Measurements from ENCODE around the gene HAL.
"Not testable (repeated sequence)": the region's sequence is repeated elsewhere in the genome, so short reads cannot be mapped to it uniquely, and the experiment has no call there.

HAL gene

DNA sequence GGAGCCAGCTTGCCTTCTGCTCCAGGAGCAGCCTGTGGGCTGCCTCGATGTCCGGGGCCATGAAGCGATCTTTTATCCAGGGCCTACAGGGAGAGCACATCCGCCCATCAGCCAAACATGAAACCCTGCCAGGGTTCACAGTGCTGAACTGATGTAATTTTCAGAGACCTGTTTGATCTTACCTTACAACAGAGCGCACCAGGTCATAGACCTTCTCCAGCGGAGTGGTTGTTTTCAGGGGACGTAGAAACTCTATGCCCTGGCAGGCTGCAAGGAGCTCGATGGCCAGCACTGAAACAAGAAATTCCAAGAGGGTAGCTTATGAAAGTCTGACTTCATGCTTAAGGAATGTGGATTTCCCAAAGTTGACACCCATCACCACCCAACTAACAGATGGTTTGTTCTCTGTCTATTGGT, 19.7 kb downstream of the HAL start:
- no peak for DNase-seq

DNA sequence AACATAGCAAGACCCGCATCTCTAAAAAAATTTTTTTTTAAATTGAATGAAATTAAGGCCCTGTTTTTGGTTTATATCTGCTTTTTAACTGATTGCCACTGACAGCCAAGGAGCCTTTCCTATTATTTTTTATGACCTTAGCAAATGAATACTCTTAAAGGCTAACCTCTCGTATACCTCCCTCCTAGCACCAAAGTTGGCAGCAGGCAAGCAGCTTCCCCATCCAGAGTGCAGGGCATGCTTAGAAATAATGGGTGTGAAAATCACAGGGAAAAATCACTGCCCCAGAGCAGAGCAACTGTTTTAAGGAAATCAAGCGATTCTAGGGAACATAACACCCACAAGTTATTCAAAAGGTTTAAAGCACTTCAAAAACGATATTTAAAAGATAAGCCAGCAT, 20.7 kb downstream of the HAL start:
- DNase-seq: no peak

DNA sequence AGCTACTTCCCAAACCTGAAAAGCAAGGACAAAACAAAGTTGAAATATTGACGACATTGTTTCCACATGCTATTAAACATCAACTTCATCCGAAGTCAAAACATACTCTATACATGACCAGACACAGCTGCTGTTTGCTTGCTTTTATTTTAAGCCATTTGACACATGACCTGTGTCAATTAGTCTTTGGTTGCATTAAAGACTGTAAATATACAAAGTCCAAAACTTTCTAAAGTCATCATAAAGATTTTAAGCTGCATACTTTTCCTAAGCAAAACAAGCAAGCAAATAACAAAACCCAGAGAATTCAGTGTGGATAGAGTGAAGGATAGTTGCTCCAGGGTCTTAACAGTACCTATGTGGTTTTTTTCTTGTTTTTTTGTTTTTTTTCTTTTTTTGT, 21.8 kb downstream of the HAL start:
- DNase-seq: no peak

DNA sequence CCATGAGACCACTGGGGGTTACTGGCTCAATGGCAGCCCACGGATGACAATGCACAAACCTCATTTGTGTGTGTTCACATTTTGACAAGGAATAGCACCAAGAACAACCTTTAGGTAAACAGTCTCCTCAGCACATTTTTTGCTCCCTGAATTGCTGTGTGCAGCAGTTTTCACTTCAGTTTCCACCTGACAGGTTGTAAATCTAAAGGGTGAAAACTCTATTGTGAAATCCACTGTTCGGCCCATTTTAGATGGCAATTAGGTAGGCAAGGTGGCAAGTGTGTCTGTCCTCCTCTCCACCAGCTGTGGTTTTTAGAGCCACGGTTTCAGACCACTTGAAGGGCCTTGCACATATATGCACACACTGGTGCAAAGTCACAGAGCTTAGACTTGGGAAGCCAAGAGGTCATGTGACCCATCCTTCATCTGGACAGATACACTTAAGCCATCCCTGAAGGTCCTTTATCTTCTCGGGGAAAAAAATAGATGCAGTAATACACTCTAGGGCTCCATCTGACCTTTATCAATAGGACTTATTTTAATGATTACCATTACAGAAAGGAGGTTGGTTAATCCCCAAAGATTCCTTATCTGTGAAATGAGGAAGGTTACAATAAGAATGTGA, 23.2 kb downstream of the HAL start:
- no peak for DNase-seq

DNA sequence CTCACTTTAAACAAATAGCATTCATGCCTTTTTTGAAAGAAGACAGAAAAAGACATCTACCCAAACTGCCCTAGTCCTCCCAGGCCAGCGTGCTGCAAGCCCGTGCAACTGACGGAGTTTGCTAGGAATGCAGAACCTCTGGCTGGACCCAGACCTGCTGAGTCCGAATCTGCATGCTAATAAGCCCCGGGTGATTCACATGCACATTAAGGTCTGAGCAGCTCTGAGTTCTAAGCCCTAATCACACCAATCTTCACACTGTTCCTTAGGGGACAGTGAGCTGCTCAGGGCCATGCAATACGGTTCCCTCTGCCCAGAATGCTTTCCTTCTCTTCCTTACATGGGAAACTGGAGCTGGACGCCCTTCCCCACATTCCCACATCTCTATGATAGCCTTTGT, 25.2 kb downstream of the HAL start:
- DNase-seq: no peak

DNA sequence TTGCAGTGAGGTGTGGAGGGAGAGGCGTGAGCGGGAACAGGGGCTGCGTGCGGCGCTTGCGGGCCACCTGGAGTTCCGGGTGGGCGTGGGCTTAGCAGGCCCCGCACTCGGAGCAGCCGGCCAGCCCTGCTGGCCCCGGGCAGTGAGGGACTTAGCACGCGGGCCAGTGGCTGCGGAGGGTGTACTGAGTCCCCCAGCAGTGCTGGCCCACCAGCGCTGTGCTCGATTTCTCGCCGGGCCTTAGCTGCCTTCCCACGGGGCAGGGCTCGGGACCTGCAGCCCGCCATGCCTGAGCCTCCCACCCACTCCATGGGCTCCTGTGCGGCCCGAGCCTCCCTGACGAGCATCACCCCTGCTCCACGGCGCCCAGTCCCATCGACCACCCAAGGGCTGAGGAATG, 27.0 kb downstream of the HAL start:
- not testable (repeated sequence) for DNase-seq

DNA sequence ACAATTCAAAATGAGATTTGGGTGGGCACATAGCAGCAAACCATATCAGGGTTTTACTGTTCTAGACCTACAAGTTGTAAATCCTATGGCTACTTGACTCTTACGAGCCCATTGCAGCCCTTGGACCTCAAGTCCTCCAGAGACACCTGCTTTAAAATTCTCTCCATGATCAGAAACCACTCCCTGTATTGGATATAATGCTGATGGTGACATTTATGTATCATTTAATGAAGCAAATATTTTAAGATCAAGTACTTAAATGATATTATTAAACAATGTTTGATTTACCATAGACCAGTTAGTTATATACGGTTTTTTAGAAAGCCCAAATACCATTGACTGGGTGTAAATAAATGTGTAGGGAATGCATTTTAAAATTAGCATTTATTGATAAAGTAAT, 28.8 kb downstream of the HAL start:
- DNase-seq: no peak

DNA sequence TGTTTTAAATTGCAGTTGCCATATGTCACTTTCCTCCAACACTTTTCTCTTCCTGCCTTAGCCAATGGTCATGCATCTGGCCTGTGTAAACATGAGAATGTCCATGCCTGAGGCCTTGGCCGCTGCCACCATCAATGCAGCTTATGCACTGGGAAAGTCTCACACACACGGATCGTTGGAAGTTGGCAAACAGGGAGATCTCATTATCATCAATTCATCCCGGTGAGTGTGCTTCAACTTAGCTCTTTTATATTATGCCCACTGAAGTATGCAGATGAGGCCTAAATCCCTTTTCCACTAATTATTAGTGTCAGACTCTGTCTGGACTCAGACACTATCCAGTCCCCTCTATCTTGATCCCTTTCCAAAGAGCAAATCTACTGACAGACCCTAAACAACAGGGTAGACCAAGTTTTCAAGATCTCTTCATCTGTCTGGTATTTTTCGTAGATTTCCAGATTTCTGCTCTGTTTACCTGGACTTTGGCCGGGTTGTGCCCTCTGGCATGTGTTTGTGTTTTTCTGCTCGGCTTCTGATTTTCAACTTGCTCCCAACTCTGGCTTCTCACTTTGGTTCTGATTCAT, 29.8 kb downstream of the HAL start:
- no peak for DNase-seq

DNA sequence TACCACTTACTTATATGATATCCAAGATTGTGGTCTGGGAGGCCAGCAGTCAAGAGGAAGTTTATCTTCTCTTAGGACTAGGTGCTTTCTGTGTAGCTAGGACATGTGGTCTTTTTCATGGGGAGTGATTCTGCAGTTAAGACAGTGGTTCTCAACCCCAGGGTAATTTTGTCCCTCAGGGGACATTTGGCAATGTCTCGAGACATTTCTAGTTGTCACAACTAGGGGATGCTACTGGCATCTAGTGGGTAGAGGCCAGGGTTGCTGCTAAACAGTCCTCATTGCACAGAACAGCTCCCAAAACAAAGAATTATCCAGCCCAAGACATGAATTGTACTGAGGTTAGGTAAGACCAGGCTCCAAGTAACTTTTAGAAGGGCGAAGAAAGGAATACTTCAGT, 33.0 kb downstream of the HAL start:
- DNase-seq: no peak

DNA sequence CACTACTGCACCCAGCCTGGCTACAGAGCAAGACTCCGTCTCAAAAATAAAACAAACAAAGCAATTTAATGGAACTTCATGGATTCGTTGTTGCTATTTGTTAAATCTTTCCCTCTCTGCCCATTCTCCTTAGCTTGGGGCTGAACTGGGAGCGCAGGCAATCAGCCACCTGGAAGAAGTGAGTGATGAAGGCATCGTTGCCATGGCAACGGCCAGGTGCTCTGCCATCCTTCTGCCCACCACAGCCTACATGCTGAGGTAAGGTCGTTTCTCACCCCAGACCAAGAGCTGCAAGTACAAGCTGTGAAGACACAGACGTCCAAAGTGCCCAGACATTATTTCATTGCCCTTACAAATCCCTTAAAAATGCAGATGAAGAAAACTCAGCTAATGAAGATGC, 33.9 kb downstream of the HAL start:
- no peak for DNase-seq

DNA sequence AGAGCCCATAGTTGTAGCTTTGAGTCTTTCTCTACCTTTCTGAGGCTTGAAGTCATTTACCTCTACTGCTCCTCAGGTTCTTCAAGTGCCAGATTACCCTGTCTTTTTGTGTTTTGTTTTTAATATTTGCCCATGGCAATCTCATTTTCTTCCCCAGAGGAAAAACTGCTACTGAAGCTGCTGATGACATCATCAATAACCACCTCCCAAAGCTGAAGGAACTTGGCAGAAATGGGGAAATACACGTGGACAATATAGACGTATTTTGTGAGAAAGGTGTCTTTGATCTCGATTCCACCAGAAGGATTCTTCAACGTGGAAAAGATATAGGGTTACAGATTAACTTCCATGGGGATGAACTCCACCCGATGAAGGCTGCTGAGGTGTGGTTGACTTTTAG, 35.9 kb downstream of the HAL start:
- no peak for DNase-seq

DNA sequence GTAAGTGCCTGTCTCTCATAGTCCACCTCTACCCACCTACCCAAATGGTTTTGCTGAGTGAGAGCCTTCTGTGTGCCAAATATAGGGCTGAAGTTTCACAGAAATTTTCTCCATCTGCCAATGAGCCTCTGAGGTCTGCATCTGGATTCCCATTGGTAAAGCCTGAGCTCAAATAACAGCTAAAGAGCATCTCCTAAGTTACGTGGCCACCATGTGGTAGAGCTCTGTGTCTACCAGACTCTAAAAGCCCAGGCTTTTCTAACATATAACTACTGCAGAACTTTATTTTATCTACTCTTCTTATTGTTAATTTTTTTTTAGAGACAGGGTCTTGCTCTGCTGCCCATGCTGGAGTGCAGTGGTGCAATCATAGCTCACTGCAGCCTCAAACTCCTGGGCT, 37.0 kb downstream of the HAL start:
- DNase-seq: no peak

DNA sequence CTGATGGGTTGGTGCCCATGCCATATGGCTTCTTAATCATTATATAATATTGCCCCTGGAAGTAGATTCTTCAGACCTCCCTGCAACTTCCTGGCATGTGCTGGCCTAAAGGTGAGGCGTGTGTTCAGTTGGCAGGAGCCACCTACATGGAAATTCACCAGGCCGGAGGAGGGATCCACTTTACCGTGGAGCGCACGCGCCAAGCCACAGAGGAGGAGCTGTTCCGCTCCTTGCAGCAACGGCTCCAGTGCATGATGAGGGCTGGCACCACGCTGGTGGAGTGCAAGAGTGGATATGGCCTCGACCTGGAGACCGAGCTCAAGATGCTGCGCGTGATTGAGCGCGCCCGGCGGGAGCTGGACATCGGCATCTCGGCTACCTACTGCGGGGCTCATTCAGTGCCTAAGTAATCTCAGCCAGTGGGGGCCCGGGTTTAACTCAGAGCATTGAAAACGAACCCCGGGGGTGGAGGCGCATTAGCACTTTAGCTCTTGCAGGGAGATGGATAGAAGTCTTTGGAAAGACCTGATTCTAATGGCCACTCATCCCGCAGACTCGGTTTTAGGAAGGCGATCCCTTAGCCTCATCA, 39.5 kb downstream of the HAL start:
- no peak for DNase-seq

DNA sequence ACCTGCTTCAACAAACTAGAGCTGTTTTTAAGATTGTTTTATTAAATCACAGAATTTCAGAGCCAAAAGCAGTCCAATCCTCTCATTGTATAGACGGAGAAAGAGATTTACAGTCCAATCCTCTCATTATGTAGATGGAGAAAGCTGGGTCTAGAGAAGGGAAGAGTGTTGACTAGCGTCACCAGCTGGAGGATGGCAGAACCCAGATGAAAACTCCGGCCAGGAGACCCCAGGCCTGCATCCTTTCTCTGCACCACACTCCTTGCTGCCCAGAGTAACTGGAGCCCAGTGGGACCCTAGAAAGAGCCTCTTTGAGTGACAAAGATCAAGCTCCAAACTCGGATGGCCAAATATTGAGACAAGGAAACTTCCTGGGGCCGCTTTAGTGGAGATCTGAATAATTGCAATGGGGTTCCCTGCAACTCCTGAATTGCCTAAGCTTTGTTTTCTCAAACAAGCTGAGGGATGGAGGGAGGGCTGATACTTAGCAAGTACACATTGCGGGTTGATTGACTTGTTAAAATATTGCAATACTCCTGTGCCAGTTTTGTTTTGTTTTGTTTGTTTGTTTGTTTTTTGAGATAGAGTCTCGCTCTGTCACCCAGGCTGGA, 40.5 kb downstream of the HAL start:
- no peak for DNase-seq

DNA sequence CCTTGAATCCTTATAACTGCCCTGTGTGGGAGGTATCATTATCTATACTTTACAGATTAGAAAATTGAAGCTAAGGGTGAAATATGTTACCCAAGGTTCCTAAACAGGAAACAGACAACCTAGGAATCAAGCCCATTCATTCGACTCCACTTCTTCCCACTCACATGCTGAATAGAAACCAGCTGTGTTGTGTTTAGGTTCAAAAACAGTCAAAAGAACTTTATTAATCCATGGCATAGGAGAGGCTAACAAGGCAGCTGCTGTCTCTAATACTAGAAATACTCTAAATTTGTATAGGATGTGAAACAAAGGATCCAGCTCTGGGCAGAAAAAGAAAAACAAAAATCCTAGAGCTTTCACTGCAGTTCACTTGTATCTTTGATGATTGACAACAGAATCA, 43.1 kb downstream of the HAL start:
- DNase-seq: no peak

DNA sequence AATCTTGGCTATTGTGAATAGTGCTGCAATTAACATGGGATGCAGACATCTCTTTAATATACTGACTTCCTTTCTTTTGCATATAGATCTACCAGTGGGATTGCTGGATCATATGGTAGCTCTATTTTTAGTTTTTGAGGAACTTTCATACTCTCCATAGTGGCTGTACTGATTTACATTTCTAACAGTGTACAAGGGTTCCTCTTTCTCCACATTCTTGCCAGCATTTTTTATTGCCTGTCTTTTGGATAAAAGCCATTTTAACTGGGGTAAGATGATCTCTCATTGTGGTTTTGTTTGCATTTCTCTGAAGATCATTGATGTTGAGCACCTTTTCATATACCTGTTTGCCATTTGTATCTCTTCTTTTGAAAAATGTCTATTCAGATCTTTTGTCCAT, 44.6 kb downstream of the HAL start:
- DNase-seq: no peak

DNA sequence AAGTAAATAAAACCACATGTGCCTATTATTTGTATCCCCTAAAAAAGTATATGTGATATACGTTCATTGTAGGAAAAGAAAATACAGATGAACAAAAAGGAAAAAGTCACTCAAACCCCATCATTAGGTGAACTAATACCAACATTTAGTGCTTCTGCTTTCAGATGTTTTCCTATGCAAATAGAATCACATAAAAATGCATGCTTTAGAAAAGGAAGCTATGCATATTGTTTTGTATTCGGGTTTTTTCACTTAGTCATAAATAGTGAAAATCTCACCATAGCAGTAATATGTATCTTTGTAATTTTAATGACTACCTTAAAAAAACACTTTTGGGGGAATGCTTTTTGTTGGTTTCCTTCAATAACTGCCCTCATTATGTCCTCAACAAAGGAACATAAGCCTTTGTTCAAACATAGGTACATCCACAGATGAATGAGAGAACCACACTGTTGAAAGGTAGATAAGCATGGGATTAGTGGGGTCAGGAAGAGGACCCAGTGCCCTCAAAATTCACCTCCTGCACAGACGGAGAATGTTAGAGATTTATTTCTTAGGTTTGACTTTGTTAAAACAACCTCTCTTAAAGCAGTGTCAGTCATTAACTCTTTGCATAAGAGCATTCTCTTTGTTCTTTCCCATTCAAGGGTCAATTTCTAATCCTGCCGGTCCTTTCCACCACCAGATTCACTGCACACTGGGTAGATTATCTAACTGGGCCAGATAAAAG, 46.5 kb downstream of the HAL start:
- DNase-seq: no peak

DNA sequence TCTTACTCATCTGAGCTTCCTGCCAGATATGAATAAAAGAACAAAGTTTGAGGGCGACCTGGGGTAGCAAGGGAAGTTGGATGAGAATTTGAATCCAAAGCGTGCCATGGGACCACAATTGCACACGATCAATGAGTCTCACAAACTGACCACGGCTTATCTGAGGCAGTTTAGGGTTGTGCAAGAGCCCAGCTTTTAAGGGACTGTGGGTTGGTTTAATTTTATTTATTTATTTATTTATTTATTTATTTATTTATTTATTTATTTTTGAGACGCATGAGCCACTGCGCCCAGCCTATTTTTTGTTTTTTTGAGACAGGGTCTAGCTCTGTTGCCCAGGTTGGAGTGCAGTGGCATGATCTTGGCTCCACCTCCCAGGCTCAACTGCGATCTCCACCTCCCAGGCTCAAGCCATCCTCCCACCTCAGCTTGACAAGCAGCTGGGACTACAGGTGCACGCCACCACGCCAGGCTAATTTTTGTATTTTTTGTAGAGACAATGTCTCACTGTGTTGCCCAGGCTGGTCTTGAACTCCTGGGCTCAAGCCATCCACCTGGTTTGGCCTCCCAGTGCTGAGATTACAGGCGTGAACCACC, 51.9 kb downstream of the HAL start:
- no peak for DNase-seq

DNA sequence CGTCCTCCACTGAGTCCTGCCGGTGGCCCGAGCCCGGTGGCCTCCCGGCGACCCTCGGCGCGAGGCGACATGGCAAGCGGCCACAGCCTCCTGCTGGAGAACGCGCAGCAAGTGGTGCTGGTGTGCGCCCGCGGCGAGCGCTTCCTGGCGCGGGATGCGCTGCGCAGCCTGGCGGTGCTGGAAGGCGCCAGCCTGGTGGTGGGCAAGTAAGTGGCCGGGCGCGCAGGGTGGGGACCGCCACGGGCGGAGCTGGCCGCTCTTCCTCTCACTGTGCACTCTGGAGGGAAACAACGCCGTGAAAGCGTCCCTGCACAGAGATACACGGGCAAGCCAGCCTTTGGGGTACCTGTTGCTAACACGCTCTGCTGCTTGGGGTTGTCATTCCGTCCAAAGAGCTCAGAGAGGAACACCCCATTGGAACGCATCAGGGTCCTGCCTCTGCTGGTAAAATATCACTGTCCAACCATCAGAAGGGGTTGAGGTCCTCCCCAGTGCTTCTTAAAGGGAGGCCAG, 52.8 kb downstream of the HAL start, which contains the start of gene AMDHD1:
TSS of gene AMDHD1 (plus strand) at position 2 of the 513 bp plus-strand sequence. CDS start at position 70, 68 bp downstream.
- peak; percentile 77 for DNase-seq

DNA sequence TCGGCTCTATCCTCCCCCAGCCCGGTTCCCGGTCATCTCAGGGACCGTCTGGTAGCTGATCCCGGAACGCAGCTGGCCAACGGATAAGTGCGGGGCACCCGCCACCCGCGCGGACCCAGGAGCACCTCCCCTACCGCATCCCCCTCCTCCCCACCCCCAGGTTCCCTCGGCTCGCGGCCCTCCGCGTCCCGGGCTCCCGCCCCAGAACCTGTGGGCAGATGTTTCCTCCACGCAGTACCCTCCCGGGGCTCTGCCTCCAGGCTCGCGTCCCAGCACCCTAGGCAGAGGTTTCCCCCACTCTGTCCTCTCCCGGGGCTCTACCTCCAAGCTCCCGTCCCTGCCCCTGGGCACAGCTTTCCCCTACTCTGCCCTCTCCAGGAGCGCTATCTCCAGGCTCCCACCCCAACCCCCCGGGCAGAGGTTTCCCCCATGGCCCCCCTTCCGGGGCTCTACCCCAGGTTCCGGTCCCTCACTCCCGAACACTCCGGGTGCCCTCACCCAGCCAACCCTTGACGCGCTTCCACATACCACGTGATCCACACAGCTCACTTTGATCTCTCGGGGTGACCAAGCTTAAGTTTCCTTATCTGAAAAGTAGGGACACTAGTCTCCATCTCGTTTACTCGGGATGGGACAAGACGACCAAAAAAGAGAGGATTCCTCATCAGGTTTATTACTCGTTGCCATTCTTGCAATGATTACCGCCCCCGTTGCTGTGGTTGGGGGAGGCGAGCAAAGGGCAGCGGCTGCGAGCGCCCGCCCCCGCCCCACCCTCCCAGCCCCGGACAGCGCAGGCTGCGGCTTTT, 53.4 kb downstream of the HAL start, which contains the start of gene CCDC38:
TSS of gene CCDC38 (minus strand) at position 91 of the 806 bp plus-strand sequence. CDS start 6,105 bp downstream, outside the sequence.
- peak; percentile 91 for DNase-seq

DNA sequence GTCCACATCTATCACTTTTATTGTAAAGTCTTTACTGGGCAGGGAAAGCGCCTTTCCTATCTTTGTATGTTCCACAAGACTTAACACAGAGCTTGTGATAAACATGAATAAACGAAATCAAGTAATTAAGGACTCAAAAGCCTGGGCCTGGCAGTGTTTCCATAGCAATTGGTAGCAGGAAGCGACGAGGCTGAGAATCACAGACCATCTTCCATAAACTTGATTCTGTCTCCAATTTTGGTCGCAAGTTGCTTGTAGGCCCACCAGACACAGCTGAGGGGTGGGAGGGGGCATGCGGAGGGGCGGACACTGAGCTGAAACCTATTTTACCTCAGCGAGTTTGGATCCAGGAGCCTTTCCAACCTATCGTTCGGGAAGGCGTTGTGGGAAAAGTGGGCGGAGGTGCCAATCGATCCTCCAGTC, 54.0 kb downstream of the HAL start:
- DNase-seq: no peak

DNA sequence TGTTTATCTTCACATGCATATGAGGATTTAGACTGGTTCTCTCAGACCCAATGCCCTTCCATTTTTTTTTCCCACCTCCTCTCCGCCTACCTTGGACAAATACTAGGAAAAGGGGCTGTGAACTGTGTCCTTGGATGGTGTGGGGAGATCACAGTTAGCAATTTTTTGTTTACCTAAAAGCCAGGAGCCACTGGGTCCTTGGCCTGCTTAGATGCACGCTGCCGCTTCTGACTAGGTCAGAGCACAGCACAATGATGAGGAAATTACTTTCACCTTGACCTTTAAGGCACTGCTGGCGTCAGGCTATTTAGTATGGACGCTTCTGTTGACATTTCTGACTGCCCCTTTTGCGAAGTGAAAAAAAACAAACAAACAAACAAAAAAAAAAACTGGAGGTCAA, 55.6 kb downstream of the HAL start:
- no peak for DNase-seq
